GM21390 (cell line): ENCODE data around the gene DNAJC5G.
"Not testable (repeated sequence)": the region's sequence is repeated elsewhere in the genome, so short reads cannot be mapped to it uniquely, and the experiment has no call there.

ENCODE experiments used
- ATAC-seq: cut with Tn5 transposase; IDR thresholded peaks from one replicate; pipeline ENCODE4 v1.9.1; 2021; ENCODE audit not compliant: unreplicated experiment

DNAJC5G gene

GRCh38 chr2:27280826-27281225 is 5.6 kb downstream of the DNAJC5G start:
- no peak for ATAC-seq

GRCh38 chr2:27281442-27281841 is 6.2 kb downstream of the DNAJC5G start:
- ATAC-seq, result no peak

- ATAC-seq, result no peak
These were observed 6.8 kb downstream of the DNAJC5G start, which contains the start of gene TRIM54 for GRCh38 chr2:27281855-27282559. Gene TRIM54, plus strand, starts transcription at chr2:27282429. Its CDS starts 303 bp downstream, at chr2:27282732.

DNA sequence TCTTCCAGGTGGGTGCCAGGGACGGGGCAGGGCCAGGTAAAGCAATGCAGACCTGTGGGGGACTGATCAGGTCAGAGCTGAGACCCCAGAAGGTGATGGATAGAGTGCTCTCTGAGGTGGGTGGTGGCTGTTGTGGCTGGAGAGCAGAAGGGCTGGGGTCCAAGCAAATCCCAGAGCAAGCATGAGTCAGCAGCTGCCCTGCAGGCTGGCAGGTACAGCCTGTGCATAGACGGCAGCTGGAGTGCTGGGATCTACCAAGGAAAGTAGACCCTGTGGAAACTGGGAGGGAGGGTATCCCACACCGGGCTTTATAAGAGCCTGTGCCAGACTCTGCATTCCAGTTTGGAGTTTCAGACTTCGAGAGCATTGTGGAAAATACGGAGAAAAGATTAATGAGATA is 7.7 kb downstream of the DNAJC5G start:
- ATAC-seq, result no peak

GRCh38 chr2:27284996-27285395 is 9.8 kb downstream of the DNAJC5G start:
- ATAC-seq, result no peak

DNA sequence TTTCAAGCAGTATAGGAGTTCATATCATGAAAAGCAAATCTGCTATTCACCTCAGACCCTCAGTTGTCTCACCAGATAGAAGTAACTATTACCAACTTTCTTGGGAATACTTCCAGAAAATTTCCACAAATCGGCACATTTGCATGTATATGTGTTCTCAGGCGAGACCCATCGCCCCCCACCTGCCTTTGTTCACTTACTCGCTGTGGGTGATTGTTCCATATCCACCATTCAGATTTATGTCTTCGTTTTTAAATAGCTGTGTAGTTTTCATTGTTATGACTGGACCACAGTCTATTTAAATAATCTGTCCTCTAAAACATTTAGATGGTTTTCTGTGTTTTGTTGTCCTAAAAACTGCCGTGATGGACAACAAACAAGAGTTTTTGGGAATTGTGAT is 10.2 kb downstream of the DNAJC5G start:
- no peak for ATAC-seq

DNA sequence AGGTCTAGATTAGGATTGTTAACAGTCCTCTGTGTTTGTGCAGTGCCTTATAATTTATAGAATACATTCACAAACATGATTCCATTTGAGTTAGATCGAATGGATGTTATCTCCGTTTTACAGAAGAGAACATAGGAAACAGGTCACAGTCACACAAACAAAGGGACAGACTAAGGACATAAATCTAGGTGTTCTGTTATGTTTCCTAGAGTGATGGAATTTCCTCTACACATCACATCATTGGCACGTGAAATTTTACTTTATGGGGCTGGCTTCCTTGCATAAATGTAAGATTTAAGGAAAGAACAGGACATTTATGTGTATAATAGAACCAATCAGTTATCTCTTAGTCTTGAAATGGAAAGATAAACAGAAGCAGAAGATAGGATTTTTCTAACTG is 13.4 kb downstream of the DNAJC5G start:
- no peak for ATAC-seq

- ATAC-seq, result no peak
These were observed 15.3 kb downstream of the DNAJC5G start for GRCh38 chr2:27290549-27290948.

GRCh38 chr2:27291865-27292264 is 16.6 kb downstream of the DNAJC5G start:
- no peak for ATAC-seq

GRCh38 chr2:27294928-27295327 is 19.7 kb downstream of the DNAJC5G start:
- no peak for ATAC-seq

- no peak for ATAC-seq
These were observed 21.2 kb downstream of the DNAJC5G start for GRCh38 chr2:27296481-27296880.

DNA sequence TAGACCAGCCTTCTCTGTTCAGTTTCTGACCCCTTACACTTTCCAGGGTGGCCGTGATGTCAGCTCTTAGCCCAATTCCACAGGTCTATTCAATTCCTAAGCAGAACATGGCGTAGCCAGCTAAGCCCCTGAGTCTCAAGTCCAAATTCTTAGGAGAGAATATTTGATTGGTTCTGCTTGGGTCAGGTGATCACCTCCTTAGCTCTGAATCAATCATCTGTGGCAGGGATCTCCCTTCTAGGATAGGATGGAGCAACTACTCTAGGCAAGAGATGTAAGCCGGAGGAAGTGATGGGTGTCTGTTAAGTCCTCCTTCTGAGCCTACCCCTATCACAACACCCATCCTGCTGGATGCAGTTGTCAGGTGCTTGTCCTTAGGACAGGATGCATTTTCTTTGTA is 22.0 kb downstream of the DNAJC5G start:
- no peak for ATAC-seq

GRCh38 chr2:27298391-27299080 is 23.3 kb downstream of the DNAJC5G start:
- no peak for ATAC-seq

DNA sequence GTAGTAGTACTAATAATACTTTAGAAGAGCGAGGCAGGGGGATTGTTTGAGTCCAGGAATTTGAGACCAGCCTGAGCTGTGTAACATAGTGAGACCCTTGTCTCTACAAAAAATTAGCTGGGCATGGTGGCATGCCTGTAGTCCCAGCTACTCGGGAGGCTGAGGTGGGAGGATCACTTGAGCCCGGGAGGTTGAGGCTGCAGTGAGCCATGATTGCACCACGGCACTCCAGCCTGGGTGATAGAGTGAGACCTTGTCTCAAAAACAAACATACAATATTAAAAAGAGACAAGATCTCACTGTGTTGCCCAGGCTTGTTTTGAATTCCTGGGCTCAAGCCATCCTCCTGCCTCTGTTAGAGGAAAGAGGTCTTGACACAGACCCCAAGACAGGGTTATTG is 25.4 kb downstream of the DNAJC5G start:
- not testable (repeated sequence) for ATAC-seq

- ATAC-seq, result no peak
These were observed 28.1 kb downstream of the DNAJC5G start for GRCh38 chr2:27303093-27304025.

- no peak for ATAC-seq
These were observed 29.4 kb downstream of the DNAJC5G start for GRCh38 chr2:27304488-27305240.

DNA sequence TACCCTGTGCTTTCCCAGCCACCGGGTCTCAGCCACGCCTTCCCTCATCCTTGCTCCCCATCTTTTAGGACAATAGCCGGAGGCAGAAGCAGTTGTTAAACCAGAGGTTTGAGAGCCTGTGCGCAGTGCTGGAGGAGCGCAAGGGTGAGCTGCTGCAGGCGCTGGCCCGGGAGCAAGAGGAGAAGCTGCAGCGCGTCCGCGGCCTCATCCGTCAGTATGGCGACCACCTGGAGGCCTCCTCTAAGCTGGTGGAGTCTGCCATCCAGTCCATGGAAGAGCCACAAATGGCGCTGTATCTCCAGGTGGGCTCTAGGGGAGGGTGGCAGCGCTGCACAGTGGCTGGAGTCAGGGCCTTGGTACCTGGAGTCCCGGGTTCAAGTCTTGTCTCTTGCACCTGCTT is 30.3 kb downstream of the DNAJC5G start:
- ATAC-seq, result no peak

DNA sequence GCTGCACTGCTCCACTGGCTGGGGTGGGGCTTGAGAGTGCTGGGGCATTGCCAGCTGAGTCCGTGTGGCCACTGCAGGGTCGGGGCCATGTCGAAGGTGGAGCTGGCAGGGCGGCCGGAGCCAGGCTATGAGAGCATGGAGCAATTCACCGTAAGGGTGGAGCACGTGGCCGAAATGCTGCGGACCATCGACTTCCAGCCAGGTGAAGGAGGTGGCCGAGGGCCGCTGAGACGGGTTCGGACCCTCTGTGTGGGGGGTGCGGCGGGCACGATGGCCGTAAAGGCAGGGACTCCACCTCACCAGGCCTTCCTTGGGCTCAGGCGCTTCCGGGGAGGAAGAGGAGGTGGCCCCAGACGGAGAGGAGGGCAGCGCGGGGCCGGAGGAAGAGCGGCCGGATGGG is 30.9 kb downstream of the DNAJC5G start:
- ATAC-seq, result no peak

DNA sequence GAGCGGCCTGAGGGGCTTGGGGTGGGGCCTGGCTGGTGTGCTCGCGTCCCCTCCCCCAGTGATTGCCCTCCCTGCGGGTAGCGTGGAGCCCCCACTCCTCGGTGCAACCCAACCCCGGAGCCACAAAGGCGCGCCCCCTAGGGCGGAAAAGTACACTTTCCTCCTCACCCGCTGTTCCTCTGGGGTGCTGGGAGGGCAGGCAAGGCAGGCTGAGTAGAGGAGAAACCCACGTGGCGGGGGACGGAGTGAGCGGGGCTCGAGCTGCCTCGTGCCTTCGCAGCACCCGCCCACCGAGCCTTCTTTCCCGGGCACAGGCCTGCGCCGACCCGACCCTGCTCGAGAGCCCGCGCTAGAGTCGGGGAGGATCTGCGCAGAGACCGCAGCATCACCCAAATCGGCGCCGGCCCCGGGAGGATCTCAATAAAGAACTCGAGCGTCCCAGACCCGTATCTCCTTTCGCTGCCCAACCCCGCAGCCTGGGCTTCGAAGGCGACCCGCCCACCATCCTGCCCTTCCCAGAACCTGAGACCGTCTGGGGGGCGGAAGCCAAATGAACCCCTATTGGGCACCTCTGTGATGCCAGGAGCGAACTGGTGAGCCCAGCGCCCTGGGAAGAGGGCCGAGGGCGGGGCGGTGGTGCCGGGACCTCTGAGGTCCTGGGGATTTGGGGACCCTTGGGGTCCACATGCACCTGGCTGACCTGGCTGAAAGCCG is 31.5 kb downstream of the DNAJC5G start:
- ATAC-seq, result no peak

- no peak for ATAC-seq
These were observed 32.0 kb downstream of the DNAJC5G start for GRCh38 chr2:27307287-27307544.
